Measurements from ENCODE around the gene C1QA. TPM values are rescaled to one million over a fixed set of nuclear protein-coding genes. Genes with fewer than 3 reads are reported as not detected.
A peak's percentile ranks its signal among the peaks of the same experiment; 100 is the strongest.

Gene C1QA
- total RNA-seq, 4 donors from 2014 or later, result 11.7 to 167 (median 68.4) TPM

DNA sequence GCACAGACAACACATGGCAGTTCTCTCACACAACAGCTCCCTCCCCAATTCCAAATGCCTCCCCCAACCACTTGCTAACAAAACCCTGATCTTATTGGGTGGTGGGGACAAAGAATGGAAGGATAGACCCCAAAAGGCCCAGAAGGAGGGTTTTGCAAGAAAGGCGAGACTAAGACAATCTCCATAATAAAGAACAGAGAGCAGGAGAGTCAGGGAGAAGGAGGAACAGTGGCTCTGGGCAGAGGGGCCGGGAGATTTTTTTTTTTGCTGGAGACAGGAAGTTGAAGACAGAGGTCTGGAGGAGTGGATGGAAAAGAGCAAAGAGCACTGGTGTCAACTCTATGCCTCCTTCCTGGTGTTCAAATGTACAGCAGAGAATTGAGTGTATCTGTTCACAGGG is 6.5 kb upstream of the C1QA start:
- Histone ChIP-seq H3K27me3 (peaks cover 0 to 97% (median 0%) of the 10 kb centered on the region in 4 donors), H3K4me3 (no peak overlapping the region), H3K4me1 (no peaks in the 10 kb centered on the region), H3K9me3 (no peaks in the 10 kb centered on the region), H3K36me3 (no peaks in the 10 kb centered on the region), H3K27ac (no peak overlapping the region)
- no peak for DNase-seq
- 40 to 60% methylated on average over 2 of the region's 2 CpGs for WGBS, 2 donors
- TF ChIP-seq POLR2A (IDR thresholded peaks at IDR 0.05), result no peak
- TF ChIP-seq, protein P1, sequence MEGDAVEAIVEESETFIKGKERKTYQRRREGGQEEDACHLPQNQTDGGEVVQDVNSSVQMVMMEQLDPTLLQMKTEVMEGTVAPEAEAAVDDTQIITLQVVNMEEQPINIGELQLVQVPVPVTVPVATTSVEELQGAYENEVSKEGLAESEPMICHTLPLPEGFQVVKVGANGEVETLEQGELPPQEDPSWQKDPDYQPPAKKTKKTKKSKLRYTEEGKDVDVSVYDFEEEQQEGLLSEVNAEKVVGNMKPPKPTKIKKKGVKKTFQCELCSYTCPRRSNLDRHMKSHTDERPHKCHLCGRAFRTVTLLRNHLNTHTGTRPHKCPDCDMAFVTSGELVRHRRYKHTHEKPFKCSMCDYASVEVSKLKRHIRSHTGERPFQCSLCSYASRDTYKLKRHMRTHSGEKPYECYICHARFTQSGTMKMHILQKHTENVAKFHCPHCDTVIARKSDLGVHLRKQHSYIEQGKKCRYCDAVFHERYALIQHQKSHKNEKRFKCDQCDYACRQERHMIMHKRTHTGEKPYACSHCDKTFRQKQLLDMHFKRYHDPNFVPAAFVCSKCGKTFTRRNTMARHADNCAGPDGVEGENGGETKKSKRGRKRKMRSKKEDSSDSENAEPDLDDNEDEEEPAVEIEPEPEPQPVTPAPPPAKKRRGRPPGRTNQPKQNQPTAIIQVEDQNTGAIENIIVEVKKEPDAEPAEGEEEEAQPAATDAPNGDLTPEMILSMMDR (IDR thresholded peaks at IDR 0.05), result no peak
- intact Hi-C loops (cut with DNase I), result no loop called here

DNA sequence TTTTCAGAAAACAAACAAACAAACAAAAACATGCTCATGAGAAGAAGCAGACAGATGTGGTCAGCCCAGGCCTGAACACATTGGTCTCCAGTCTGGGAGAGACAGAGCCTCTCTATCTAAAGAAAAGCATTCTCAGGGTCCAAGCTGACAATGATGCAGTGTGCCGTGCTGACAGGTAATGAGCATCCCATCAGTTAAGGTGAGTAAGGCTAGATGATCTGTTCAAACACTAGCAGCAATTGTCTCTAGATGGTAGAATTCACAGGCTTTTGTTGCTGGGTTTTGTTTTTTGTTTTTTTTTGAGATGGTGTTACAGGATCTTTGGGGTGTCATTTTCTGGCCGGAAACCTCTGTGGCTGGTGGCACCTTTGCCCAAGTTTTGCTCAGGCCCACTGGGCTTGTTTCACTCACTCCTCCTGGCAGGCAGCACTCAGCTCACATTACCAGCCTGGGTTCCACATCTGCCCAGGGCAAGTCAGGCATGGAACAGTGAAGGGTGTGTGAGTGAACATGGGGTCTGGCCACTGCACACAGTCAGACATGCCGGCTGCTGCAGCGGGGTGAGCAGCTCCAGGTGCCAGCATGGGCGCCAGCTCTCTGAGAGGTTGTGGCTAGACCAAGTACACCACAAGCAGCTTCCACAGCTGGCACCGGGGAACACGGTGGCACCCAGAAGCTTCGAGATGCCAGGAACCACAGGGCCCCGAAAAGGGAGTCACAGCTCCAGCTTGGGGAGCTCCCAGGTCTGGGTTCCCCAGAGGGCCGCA is 2.5 kb upstream of the C1QA start:
- intact Hi-C loops (cut with DNase I), result no loop called here
- Histone ChIP-seq H3K4me3 (no peak overlapping the region), H3K36me3 (no peaks in the 10 kb centered on the region), H3K9me3 (no peaks in the 10 kb centered on the region), H3K4me1 (no peaks in the 10 kb centered on the region), H3K27me3 (peaks cover 0 to 94% (median 0%) of the 10 kb centered on the region in 4 donors), H3K27ac (no peak overlapping the region)
- 53 to 82% methylated on average over 2 to 4 of the region's 10 CpGs for WGBS, 2 donors
- DNase-seq, result no peak
- TF ChIP-seq, protein P1 (IDR thresholded peaks at IDR 0.05), result no peak
- no peak for TF ChIP-seq POLR2A (IDR thresholded peaks at IDR 0.05)

DNA sequence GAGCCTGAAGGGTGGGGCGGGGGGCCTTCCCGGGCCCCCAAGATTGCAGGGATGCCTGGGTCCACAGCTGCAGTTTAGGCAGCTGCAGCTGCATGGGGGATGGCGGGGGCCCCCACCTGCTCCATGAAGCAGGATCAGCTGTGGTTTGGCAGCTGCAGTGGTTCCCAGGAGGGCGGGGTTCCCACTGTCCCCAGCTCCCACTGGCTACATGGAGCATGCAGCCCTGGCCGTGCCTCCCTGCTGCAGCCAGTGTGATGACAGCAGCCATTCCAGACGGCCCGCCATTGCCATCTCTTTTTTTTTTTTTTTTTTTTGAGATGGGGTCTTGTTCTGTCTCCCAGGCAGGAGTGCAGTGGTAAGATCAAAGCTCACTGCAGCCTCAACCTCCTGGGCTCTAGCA is 992 bp upstream of the C1QA start:
- no peak for DNase-seq
- Histone ChIP-seq H3K4me3 (no peak overlapping the region), H3K4me1 (no peaks in the 10 kb centered on the region), H3K27me3 (peaks cover 0 to 95% (median 0%) of the 10 kb centered on the region in 4 donors), H3K9me3 (no peaks in the 10 kb centered on the region), H3K27ac (no peak overlapping the region), H3K36me3 (no peaks in the 10 kb centered on the region)
- TF ChIP-seq, protein P1 (IDR thresholded peaks at IDR 0.05), result no peak
- no peak for TF ChIP-seq POLR2A (IDR thresholded peaks at IDR 0.05)
- intact Hi-C loops (cut with DNase I), result no loop called here
- WGBS, 2 donors, result 50 to 51% methylated on average over 3 to 5 of the region's 7 CpGs

DNA sequence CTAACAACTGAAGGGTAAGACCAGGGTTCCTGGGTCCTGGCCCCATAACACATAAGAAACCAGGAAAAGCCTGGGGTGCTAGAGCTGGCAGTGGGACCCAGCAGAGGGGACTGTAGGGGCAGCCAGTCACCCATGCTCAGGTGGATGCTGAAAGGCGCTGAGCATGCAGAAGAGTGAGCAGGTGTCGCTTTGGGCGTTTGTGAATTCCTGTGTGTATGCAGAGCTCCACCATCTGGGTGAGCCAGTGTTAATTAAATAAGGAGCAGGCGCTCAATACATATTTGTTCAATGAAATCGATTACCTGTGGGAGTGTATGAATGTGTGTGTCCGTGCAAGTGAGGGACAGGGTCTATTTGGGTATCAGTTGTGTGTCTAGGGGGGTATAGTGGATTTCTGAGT is 499 bp downstream of the C1QA start:
- H3K27me3 ChIP-seq, result peaks cover 0 to 94% (median 0%) of the 10 kb centered on the region in 4 donors
- intact Hi-C loops (cut with DNase I), result no loop called here

More for the DNA sequence above, 499 bp downstream of the C1QA start:
- WGBS, 2 donors, result 46 to 64% methylated on average over 6 of the region's 6 CpGs
- Histone ChIP-seq H3K36me3 (no peaks in the 10 kb centered on the region), H3K9me3 (no peaks in the 10 kb centered on the region), H3K4me3 (peak overlapping the region in 3 of 4 donors; percentile 10 to 42 (median 31)), H3K4me1 (peaks cover 2 to 4% (median 3%) of the 10 kb centered on the region in 3 donors), H3K27ac (peak overlapping the region in 2 of 4 donors; percentile 17 to 36)
- DNase-seq, result no peak
- TF ChIP-seq, protein P1 (IDR thresholded peaks at IDR 0.05), result no peak
- no peak for TF ChIP-seq POLR2A (IDR thresholded peaks at IDR 0.05)
